Right renal cortex interstitium (tissue), 3 donors: ENCODE measurements around the gene CALHM4. TPM values are rescaled to one million over a fixed set of nuclear protein-coding genes. Genes with fewer than 3 reads are reported as not detected.
"Not testable (repeated sequence)": the region's sequence is repeated elsewhere in the genome, so short reads cannot be mapped to it uniquely, and the experiment has no call there.

Experiments
- DNase-seq, 3 donors: peaks; one replicate each; pipeline ENCODE4 v3.0.0-alpha.2; 2013; ENCODE audit warnings: low read depth in 3 of 3, low spot score in 2 of 3
- polyA plus RNA-seq, 3 donors: library from polyadenylated mRNA; unstranded; fragments of 120-200 nt; gene quantifications; one replicate each; pipeline ENCODE4 v1.2.1, GENCODE V29; 2013; ENCODE audit not compliant: insufficient read length in 3 of 3

Gene CALHM4
- polyA plus RNA-seq, 3 donors = 0.94 to 1.3 (median 1.1) TPM

DNA sequence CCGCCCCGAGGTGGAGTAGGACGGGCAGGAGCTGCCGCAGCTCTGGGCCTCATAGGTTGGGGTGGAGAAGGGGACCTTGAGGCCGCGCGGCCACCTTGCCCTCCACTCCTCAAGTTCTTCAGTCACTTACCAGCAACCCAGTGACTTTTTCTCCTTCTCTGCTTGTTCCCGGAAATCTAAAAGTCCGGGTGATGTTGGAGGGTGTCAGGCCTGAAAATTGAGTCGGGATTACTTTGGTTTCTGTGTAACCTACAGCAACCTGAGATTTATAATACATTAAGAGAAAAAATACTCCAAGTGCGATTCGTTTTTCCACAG lies 18.1 kb downstream of the CALHM4 start:
- no peak for DNase-seq

GRCh38 chr6:116572162-116572561 lies 18.6 kb downstream of the CALHM4 start:
- no peak for DNase-seq

DNA sequence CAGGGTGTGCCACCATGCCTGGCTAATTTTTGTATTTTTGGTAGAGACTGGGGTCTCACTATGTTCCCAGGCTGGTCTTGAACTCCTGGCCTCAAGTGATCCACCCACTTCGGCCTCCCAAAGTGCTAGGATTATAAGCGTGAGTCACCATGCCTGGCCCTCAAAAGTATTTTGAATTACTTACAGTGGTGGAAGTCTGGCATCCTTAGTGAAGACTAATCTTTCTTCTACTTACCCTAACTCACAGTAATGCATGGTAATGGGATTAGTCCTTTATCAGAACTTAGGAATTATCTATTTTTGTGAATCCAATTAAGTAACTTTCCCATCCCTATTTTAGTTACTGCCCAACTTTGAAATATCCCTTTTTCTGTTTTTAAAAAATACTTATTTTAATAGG lies 21.7 kb downstream of the CALHM4 start:
- DNase-seq = no peak

DNA sequence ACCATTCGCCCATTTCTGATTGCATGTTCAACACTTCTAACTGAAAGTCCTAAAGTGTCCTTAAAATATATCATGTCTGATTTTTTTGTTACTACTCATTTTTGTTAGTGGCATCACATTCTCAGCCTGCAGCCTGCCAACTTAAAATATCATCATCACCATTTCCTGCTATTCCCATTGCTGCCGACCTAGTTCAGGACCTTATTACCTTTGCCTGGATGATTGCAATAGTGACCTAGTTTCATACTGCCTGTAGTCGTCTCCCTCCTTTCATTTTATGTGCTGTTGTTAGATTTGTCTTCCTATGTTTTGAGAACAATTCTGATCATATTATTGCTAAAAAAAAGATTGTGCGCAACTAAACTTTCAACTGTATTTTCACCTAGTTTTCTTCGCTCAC lies 23.9 kb downstream of the CALHM4 start:
- DNase-seq = no peak

DNA sequence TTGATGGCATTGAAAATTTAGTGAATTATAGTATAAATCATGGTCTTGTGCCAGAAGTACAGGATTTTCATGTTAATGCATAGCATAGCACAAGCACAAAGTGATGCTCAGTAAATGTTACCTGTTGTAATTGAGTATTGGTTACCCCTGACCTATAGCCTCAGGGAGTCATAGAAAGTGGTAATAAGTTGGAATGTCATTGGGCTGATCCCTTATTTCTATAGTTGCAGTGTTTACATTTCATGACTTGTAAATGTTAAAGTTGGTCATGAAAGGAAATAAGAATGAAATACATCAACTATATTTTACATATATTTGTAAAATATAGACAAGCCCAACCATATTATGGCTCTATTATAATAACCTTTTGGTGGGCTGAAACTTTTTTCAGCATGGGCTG lies 24.8 kb downstream of the CALHM4 start:
- DNase-seq = no peak

DNA sequence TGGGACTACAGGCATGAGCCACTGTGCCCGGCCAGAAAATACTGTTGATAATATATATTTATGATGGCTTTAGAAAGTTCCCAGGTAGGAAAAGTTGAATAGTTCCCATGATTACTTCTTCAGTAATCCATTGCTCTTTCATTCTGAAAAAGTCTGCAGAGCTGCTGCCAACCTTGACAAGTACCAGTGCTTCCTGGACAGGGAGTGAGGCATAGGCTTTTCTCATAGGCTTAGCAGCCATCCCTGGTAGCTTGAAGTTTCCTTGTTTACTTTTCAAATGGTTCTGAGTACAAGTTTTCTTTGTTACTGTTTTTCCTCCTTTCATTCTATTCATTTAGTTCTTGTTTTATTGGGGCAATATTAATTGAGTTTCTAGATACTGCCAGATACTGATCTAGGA lies 25.6 kb downstream of the CALHM4 start:
- no peak for DNase-seq

DNA sequence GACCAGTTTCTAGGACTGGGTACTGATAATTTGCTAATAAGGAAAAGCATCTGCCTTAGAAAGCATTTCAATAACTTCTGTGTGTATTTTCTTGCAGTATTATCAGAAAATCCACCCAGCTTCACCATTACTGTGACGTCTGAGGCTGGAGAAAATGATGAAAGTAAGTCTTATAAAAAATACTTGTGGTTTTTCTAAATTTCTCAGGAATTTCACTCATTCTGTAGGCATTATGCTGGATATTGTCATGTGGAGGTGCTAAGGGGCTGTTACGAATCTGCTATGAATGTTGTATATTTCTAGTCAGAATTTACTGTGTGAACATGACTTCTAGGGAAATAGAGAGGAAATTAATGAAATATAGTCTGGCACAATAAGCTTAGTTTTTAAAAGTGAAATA lies 26.6 kb downstream of the CALHM4 start:
- DNase-seq = no peak

GRCh38 chr6:116586276-116586675 lies 32.7 kb downstream of the CALHM4 start:
- no peak for DNase-seq

DNA sequence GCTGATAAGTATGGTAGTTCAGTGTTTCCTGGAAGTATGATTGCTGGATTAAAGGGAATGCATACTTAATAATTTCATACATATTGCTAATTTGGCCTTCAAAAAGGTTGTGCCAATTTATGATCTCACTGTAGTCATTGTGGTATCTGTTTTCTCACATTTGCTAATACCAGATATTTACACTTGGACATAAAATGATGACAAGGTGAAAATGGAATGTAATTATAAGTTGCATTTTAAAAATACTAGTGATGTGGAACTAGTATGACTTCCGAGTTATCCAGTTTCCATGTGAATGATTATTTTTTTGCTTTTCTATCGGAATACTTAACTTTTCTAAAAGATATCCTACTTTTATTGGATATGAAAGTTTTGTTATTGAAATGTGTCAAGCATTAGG lies 33.2 kb downstream of the CALHM4 start:
- DNase-seq = no peak

DNA sequence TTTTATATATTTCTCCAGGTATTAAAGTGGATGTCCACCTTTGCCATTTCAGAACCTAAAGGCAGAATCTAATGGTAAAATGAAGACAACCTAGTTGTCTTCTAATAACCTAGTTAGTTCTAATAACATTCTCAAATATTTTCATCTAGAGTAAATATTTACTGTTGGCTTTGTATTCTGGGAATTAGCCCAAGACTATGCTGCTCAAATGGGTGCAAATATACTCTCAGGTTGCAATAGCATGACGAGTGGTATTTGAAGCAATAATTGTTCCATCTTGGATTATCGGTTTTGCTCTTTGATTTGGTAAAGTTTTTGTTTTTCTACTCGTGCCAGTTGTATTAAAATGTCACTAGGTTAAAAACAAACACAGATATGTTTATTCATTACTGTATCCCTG lies 41.7 kb downstream of the CALHM4 start:
- no peak for DNase-seq

GRCh38 chr6:116596815-116597214 lies 43.3 kb downstream of the CALHM4 start:
- DNase-seq = peak in 1 of 3 donors; percentile 10

GRCh38 chr6:116603916-116604315 lies 50.4 kb downstream of the CALHM4 start:
- not testable (repeated sequence) for DNase-seq

DNA sequence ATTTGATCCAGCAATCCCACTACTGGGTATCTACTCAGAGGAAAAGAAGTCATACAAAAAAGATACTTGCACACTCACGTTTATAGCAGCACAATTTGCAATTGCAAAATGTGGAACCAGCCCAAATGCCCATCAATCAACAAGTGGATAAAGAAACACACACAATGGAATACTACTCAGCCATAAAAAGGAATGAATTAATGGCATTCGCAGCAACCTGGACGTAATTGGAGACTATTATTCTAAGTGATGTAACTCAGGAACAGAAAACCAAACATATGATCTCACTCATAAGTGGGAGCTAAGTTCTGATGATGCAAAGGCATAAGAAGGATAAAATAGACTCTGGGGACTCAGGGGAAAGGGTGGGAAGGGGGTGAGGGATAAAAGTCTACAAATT lies 51.3 kb downstream of the CALHM4 start:
- not testable (repeated sequence) for DNase-seq

DNA sequence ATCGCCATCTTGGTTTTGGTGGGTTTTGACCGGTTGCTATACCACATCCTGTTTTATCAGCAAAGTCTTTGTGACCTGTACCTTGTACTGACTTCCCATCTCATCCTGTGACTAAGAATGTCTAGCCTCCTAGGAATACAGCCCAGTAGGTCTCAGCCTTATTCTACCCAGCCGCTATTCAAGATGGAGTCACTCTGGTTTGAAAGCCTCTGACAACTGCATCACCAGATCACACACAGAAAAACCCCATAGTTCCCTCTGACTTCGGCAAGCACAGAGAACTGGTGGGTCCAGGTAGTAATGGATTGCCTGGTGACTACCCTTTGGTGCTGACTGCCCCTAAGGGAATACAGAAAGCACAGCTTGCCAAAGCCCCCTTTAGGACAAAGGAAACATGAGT lies 52.4 kb downstream of the CALHM4 start:
- no peak for DNase-seq

Other genes with a start within 250 kb of the CALHM4 start
- 10 to 100 TPM; 42.2 to 45.0 (median 43.1) TPM for gene DSE, start 182.8 kb upstream of the CALHM4 start, polyA plus RNA-seq
- 1 to 10 TPM; 2.7 to 4.0 (median 3.2) TPM for gene CALHM6, start 92.4 kb upstream of the CALHM4 start, polyA plus RNA-seq
- gene CALHM5, start 42.1 kb upstream of the CALHM4 start, polyA plus RNA-seq = 1 to 10 TPM; 2.7 to 3.3 (median 3.2) TPM
- gene TRAPPC3L, start 8.1 kb upstream of the CALHM4 start, polyA plus RNA-seq = under 1 TPM; 0.36 to 0.50 (median 0.37) TPM
- 10 to 100 TPM; 81.8 to 87.9 (median 82.6) TPM for gene RWDD1, start 17.8 kb downstream of the CALHM4 start, polyA plus RNA-seq
- 1 to 10 TPM; 2.8 to 3.0 (median 2.9) TPM for gene RSPH4A, start 62.7 kb downstream of the CALHM4 start, polyA plus RNA-seq
- gene ZUP1, start 115.0 kb downstream of the CALHM4 start, polyA plus RNA-seq = 10 to 100 TPM; 14.0 to 16.0 (median 15.4) TPM
- gene KPNA5, start 127.5 kb downstream of the CALHM4 start, polyA plus RNA-seq = 10 to 100 TPM; 17.9 to 24.4 (median 23.8) TPM
- gene FAM162B, start 212.0 kb downstream of the CALHM4 start, polyA plus RNA-seq = 1 to 10 TPM; 4.1 to 8.5 (median 8.0) TPM